GM18951 (cell line): ENCODE data around the gene CCDC121.

Experiments
- POLR2A ChIP-seq: IDR thresholded peaks from 4 replicates; pipeline ENCODE4 v1.6.1; 2011; ENCODE audit warnings: mild to moderate bottlenecking; ENCODE audit not compliant: insufficient read length, insufficient read depth; ENCODE audit errors: extremely low read depth
- in situ Hi-C: fragments of 300-500 bp; cut with MboI; formaldehyde crosslinking; loops from one replicate; pipeline ENCODE4 v1.12.0; 2022; ENCODE audit warnings: low sequenced_read_pairs, mixed read lengths, inconsistent platforms; ENCODE audit not compliant: unreplicated experiment

The CCDC121 gene

GRCh38 chr2:27582129-27582694, 46.6 kb downstream of the CCDC121 start:
- in situ Hi-C loops: no loop called here
- no peak for TF ChIP-seq POLR2A

DNA sequence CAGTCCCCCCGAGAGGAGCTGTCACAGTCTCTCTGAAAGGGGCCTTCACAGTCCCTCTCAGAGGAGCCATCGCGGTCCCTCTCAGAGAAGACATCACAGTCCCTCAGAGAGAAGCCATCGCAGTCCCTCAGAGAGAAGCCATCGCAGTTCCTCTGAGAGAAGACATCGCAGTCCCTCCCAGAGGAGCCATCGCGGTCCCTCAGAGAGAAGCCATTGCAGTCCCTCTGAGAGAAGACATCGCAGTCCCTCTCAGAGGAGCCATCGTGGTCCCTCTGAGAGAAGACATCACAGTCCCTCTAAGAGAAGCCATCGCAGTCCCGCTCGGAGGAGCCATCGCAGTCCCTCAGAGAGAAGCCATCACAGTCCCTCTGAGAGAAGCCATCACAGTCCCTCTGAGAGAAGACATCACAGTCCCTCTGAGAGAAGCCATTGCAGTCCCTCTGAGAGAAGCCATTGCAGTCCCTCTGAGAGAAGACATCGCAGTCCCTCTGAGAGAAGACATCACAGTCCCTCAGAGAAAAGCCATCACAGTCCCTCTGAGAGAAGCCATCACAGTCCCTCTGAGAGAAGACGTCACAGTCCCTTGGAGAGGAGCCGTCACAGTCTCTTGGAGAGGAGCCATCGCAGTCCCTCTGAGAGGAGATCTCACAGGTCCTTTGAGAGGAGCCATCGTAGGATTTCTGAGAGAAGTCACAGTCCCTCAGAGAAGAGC, 47.2 kb downstream of the CCDC121 start:
- in situ Hi-C loops: no loop called here
- no peak for TF ChIP-seq POLR2A
